ENCODE data around the gene AMPD1. TPM values are rescaled to one million over a fixed set of nuclear protein-coding genes. Genes with fewer than 3 reads are reported as not detected.

AMPD1 gene
- total RNA-seq, 4 donors from 2014 or later = not detected

DNA sequence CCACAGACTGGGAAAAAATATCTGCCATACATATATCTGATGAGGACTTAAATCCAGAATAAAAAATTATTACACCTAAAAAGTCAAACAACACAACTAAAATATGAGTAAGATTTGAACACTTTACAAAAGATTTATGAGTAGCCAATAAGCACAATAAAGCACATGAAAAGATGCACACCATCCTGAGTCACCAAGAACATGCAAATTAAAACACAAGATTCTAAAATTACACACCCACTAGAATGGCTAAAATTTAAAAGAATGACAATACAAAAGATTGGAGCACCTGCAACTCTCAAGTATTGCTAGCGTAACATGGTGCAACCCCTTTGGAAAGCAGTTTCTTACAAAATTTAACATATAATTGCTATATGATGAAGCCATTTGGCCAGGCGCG lies 56.4 kb downstream of the AMPD1 start:
- H3K27me3 ChIP-seq = no peaks in the 10 kb centered on the region
- intact Hi-C loops (cut with DNase I) = no loop called here
- 67 to 68% methylated on average over 3 of the region's 3 CpGs for WGBS, 2 donors

GRCh38 chr1:114632427-114632826 lies 62.9 kb downstream of the AMPD1 start:
- no peaks in the 10 kb centered on the region for H3K4me1 ChIP-seq
- intact Hi-C loops (cut with DNase I) = no loop called here
- no peak for DNase-seq
- H3K36me3 ChIP-seq = no peaks in the 10 kb centered on the region
- TF ChIP-seq POLR2A (IDR thresholded peaks at IDR 0.05) (no peak), CTCF (IDR thresholded peaks at IDR 0.05) (no peak)
- H3K27ac ChIP-seq = no peak overlapping the region
- no peaks in the 10 kb centered on the region for H3K9me3 ChIP-seq
- H3K4me3 ChIP-seq (replicated peaks in 1 of 3) = no peak overlapping the region
- H3K27me3 ChIP-seq = no peaks in the 10 kb centered on the region

More for the DNA sequence above, 56.4 kb downstream of the AMPD1 start:
- Histone ChIP-seq H3K4me3 (replicated peaks in 1 of 3) (no peak overlapping the region), H3K36me3 (no peaks in the 10 kb centered on the region), H3K4me1 (no peaks in the 10 kb centered on the region), H3K27ac (no peak overlapping the region), H3K9me3 (no peaks in the 10 kb centered on the region)
- DNase-seq = no peak
- TF ChIP-seq POLR2A (IDR thresholded peaks at IDR 0.05) = no peak
- no peak for TF ChIP-seq CTCF (IDR thresholded peaks at IDR 0.05)

DNA sequence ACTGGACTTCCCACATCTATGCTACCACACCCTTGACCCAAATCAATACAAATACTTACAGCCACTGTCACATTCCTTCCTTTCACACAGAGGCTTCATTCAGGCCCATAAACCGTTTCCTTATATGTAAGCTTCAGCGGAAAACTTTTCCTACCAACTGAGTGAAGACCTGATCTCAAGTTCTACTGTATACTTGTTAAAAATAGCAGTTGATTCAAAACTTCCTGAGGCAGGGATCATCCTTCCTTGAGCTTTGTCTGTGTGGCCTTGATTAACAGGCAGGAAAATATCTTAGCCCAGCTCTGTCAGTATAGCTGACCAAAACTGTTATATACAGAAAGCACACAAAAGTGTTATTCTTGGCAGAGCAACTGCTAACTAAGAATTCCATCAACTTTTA lies 68.2 kb downstream of the AMPD1 start:
- H3K4me1 ChIP-seq = no peaks in the 10 kb centered on the region
- H3K36me3 ChIP-seq = no peaks in the 10 kb centered on the region
- no peak for DNase-seq
- no peaks in the 10 kb centered on the region for H3K27me3 ChIP-seq
- WGBS, 2 donors = 37 to 44% methylated on average over 2 of the region's 2 CpGs
- TF ChIP-seq CTCF (IDR thresholded peaks at IDR 0.05) (no peak), POLR2A (IDR thresholded peaks at IDR 0.05) (no peak)
- H3K27ac ChIP-seq = no peak overlapping the region
- H3K4me3 ChIP-seq (replicated peaks in 1 of 3) = no peak overlapping the region
- intact Hi-C loops (cut with DNase I) = no loop called here
- H3K9me3 ChIP-seq = no peaks in the 10 kb centered on the region

DNA sequence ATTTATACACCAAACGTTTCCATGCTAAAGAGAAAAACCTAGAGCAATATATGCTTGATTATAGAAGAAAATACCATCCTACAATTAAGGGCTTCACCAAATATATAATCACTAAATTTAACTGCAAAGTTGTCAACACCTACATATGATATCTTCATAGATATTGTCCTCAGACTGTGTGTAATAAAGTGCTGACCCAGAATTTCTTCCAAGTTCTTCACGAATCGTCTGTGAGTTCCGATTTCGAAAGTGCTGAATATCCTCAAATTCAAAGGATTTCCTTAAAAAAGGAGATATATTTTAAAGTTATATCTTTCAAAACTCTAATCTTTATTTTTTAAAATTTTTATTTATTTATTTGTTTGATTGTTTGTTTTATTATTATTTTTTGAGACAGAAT lies 72.0 kb downstream of the AMPD1 start:
- H3K9me3 ChIP-seq = no peaks in the 10 kb centered on the region
- H3K27ac ChIP-seq = no peak overlapping the region
- no peaks in the 10 kb centered on the region for H3K27me3 ChIP-seq
- H3K4me3 ChIP-seq (replicated peaks in 1 of 3) = no peak overlapping the region
- H3K4me1 ChIP-seq = no peaks in the 10 kb centered on the region
- H3K36me3 ChIP-seq = no peaks in the 10 kb centered on the region
- TF ChIP-seq CTCF (IDR thresholded peaks at IDR 0.05) = no peak
- 97 to 98% methylated on average over 5 of the region's 5 CpGs for WGBS, 2 donors
- no peak for DNase-seq
- intact Hi-C loops (cut with DNase I) = no loop called here

Small RNA genes within 50 kb of the gene (small RNA-seq; reads per million reads assigned to genes)
- gene RN7SL432P (not detected), gene RNY1P13 (not detected)

Other genes with a start within 250 kb of the AMPD1 start
- gene TRIM33, start 184.3 kb downstream of the AMPD1 start, total RNA-seq = 100 to 1,000 TPM in 1 of 4 donors, 10 to 100 TPM in 3; 53.9 to 112 (median 58.0) TPM
- 10 to 100 TPM; 30.8 to 52.5 (median 46.9) TPM for gene BCAS2, start 113.9 kb downstream of the AMPD1 start, total RNA-seq
- 1 to 10 TPM; 2.6 to 3.9 (median 3.8) TPM for gene DENND2C, start 25.5 kb downstream of the AMPD1 start, total RNA-seq
- gene NRAS, start 21.2 kb upstream of the AMPD1 start, total RNA-seq = 10 to 100 TPM; 27.6 to 39.0 (median 31.0) TPM
- 1,000 to 10,000 TPM in 1 of 4 donors, 100 to 1,000 TPM in 3; 548 to 1,437 (median 734) TPM for gene CSDE1, start 62.4 kb upstream of the AMPD1 start, total RNA-seq
- gene SIKE1, start 85.1 kb upstream of the AMPD1 start, total RNA-seq = 10 to 100 TPM; 24.2 to 41.8 (median 37.4) TPM
- under 1 TPM in 1 of 4 donors, not detected in 3; 0.13 TPM for gene SYCP1, start 159.3 kb upstream of the AMPD1 start, total RNA-seq